ENCODE measurements around the gene PCMT1. TPM values are rescaled to one million over a fixed set of nuclear protein-coding genes. Genes with fewer than 3 reads are reported as not detected.

PCMT1 gene
- total and polyA plus RNA-seq, 9 donors, result 59.1 to 77.9 (median 72.3) TPM

DNA sequence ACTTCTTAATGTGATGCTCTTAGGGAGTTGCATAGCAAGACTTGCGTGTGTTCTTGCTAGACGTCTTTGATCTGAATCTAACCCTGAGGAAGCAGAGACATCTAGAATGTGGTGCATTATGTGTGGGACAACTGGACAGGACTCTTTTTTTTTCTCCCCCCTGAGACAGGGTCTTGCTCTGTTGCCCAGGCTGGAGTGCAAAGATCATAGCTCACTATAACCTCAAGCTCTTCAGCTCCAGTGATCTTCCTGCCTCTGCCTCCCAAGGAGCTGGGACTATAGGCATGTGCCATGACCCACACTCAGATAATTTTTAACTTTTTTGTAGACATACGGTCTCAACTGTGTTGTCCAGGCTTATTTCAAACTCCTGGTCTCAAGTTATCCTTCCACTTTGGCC lies 34.0 kb downstream of the PCMT1 start:
- H3K36me3 ChIP-seq (ENCODE audit: control insufficient read depth, insufficient read depth, low read length), result peaks cover 9% of the 10 kb centered on the region

DNA sequence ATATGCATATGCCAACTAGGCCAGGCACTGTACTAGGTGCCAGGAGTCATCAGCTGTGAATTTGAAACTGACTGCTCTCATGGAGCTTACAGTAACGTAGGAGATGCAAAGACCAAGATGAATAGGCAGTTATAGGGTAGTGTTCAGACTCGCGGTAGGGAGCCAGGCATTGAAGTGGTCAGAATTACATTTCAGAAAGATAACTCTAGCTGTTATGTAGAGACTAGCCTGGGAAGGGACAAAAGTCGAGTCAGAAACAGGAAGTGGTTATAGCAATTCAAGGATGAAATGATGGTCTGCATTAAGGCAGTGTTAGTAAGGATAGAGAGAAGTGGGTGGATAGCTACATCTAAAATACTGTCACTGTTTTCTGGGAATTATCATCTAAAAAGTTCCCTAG lies 56.6 kb downstream of the PCMT1 start:
- H3K4me3 ChIP-seq (ENCODE audit: low read length), result no peak overlapping the region
- DNase-seq, result no peak
- WGBS (ENCODE audit: insufficient coverage), result 97% methylated on average over 3 of the region's 4 CpGs
- H3K36me3 ChIP-seq (ENCODE audit: control insufficient read depth, insufficient read depth, low read length), result peaks cover 22% of the 10 kb centered on the region
- no peaks in the 10 kb centered on the region for H3K27me3 ChIP-seq (ENCODE audit: control insufficient read depth, insufficient read depth, low read length)
- H3K9me3 ChIP-seq (replicated peaks; ENCODE audit: control insufficient read depth, low read depth, low read length), result no peaks in the 10 kb centered on the region
- no peak overlapping the region for H3K27ac ChIP-seq (ENCODE audit: low read length)
- no peaks in the 10 kb centered on the region for H3K4me1 ChIP-seq (ENCODE audit: control insufficient read depth, insufficient read depth, low read length)

More for the DNA sequence above, 34.0 kb downstream of the PCMT1 start:
- no peaks in the 10 kb centered on the region for H3K27me3 ChIP-seq (ENCODE audit: control insufficient read depth, insufficient read depth, low read length)
- no peak overlapping the region for H3K27ac ChIP-seq (ENCODE audit: low read length)
- H3K9me3 ChIP-seq (replicated peaks; ENCODE audit: control insufficient read depth, low read depth, low read length), result no peaks in the 10 kb centered on the region
- 90% methylated on average over 2 of the region's 3 CpGs for WGBS (ENCODE audit: insufficient coverage)
- no peaks in the 10 kb centered on the region for H3K4me1 ChIP-seq (ENCODE audit: control insufficient read depth, insufficient read depth, low read length)
- H3K4me3 ChIP-seq (ENCODE audit: low read length), result no peak overlapping the region
- DNase-seq, result no peak

DNA sequence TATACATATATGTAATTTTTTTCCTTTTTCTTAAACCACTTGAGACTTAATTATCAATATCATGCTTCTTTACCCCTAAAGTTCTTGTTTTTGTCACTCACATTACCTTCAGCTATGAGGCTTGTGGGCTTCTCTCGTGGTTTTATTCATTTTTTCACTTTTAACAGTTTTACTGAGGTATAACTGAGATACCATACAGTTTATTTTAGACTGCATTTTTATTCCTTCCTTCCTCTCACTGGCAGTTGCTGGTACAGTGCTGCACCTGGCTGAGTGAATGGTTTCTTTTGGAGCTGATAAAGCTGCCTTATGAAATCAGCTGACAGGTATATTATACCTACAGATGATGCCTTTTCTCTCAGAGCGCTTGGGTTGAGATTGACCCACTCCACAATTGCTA lies 60.3 kb downstream of the PCMT1 start:
- DNase-seq, result no peak
- Histone ChIP-seq H3K4me1 (ENCODE audit: control insufficient read depth, insufficient read depth, low read length) (no peaks in the 10 kb centered on the region), H3K27ac (ENCODE audit: low read length) (no peak overlapping the region), H3K27me3 (ENCODE audit: control insufficient read depth, insufficient read depth, low read length) (no peaks in the 10 kb centered on the region), H3K9me3 (replicated peaks; ENCODE audit: control insufficient read depth, low read depth, low read length) (no peaks in the 10 kb centered on the region), H3K36me3 (ENCODE audit: control insufficient read depth, insufficient read depth, low read length) (peaks cover 9% of the 10 kb centered on the region), H3K4me3 (ENCODE audit: low read length) (no peak overlapping the region)
- whole genome bisulfite sequencing (ENCODE audit: insufficient coverage), result no CpG with 5 or more reads among the region's 2 CpGs

DNA sequence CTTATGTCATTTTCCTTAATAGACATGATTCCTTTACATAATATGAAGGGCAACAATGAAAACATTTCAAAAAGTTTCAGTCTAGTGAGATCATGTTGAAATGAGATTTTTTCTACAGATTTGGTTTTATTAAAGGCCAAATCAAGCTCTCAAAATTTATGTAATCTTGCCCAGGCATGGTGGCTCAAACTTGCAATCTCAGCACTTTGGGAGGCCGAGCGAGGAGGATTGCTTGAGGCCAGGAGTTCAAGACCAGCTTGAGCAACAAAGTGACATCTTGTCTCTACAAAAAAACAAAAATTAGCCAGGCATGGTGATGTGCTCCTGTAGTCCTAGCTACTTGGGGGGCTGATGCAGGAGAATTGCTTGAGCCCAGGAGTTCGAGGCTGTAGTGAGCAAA lies 63.8 kb downstream of the PCMT1 start:
- H3K27me3 ChIP-seq (ENCODE audit: control insufficient read depth, insufficient read depth, low read length), result no peaks in the 10 kb centered on the region
- H3K4me1 ChIP-seq (ENCODE audit: control insufficient read depth, insufficient read depth, low read length), result no peaks in the 10 kb centered on the region
- no peak overlapping the region for H3K27ac ChIP-seq (ENCODE audit: low read length)
- no peak overlapping the region for H3K4me3 ChIP-seq (ENCODE audit: low read length)
- H3K9me3 ChIP-seq (replicated peaks; ENCODE audit: control insufficient read depth, low read depth, low read length), result no peaks in the 10 kb centered on the region
- no peak for DNase-seq
- WGBS (ENCODE audit: insufficient coverage), result 90% methylated on average over 2 of the region's 3 CpGs
- H3K36me3 ChIP-seq (ENCODE audit: control insufficient read depth, insufficient read depth, low read length), result peaks cover 4% of the 10 kb centered on the region

DNA sequence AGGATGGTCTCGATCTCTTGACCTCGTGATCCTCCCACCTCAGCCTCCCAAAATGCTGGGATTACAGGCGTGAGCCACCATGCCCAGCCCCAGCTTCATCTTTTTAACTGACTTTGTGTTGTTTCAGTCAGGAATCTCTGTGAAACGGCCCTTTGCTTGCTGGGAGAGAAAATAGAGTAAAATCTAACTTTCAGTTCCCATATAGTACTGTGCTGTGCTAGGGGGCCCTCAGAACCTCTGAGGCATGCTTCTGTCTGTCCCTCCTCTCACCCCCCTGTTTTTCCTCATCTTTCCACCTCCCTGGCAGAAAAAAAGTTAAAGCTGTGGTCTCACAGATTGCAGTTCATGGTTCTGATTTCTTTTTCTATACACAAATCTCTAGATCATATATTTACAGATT lies 66.2 kb downstream of the PCMT1 start:
- no CpG with 5 or more reads among the region's 4 CpGs for WGBS (ENCODE audit: insufficient coverage)
- DNase-seq, result no peak
- H3K27ac ChIP-seq (ENCODE audit: low read length), result no peak overlapping the region
- H3K36me3 ChIP-seq (ENCODE audit: control insufficient read depth, insufficient read depth, low read length), result peaks cover 4% of the 10 kb centered on the region
- H3K4me3 ChIP-seq (ENCODE audit: low read length), result no peak overlapping the region
- H3K27me3 ChIP-seq (ENCODE audit: control insufficient read depth, insufficient read depth, low read length), result no peaks in the 10 kb centered on the region
- H3K4me1 ChIP-seq (ENCODE audit: control insufficient read depth, insufficient read depth, low read length), result no peaks in the 10 kb centered on the region
- H3K9me3 ChIP-seq (replicated peaks; ENCODE audit: control insufficient read depth, low read depth, low read length), result no peaks in the 10 kb centered on the region

DNA sequence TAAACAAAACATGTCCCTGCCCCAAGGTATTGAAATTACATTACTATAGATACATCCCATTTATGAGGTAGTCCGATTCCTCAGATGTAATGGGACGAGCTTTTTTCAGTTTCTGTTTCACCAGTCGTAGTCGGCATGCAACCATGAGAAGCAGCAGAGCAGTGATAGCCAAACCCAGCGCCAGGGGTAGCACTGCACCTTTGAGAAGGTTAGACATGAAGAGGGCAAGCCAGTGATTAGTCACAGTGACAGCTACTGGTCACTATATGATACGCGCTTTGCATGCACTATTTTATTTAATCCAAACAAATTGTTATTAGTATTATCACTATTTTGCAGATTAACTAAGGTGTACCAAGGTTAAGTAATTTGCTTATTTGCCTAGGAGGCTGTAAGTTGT lies 71.0 kb downstream of the PCMT1 start:
- no peaks in the 10 kb centered on the region for H3K9me3 ChIP-seq (replicated peaks; ENCODE audit: control insufficient read depth, low read depth, low read length)
- DNase-seq, result no peak
- H3K27ac ChIP-seq (ENCODE audit: low read length), result no peak overlapping the region
- no peaks in the 10 kb centered on the region for H3K4me1 ChIP-seq (ENCODE audit: control insufficient read depth, insufficient read depth, low read length)
- no CpG with 5 or more reads among the region's 7 CpGs for WGBS (ENCODE audit: insufficient coverage)
- no peak overlapping the region for H3K4me3 ChIP-seq (ENCODE audit: low read length)
- no peaks in the 10 kb centered on the region for H3K27me3 ChIP-seq (ENCODE audit: control insufficient read depth, insufficient read depth, low read length)
- peaks cover 6% of the 10 kb centered on the region for H3K36me3 ChIP-seq (ENCODE audit: control insufficient read depth, insufficient read depth, low read length)

- Histone ChIP-seq H3K27ac (ENCODE audit: low read length) (no peak overlapping the region), H3K4me1 (ENCODE audit: control insufficient read depth, insufficient read depth, low read length) (no peaks in the 10 kb centered on the region), H3K36me3 (ENCODE audit: control insufficient read depth, insufficient read depth, low read length) (peaks cover 10% of the 10 kb centered on the region), H3K9me3 (replicated peaks; ENCODE audit: control insufficient read depth, low read depth, low read length) (no peaks in the 10 kb centered on the region), H3K27me3 (ENCODE audit: control insufficient read depth, insufficient read depth, low read length) (no peaks in the 10 kb centered on the region), H3K4me3 (ENCODE audit: low read length) (no peak overlapping the region)
- WGBS (ENCODE audit: insufficient coverage), result 100% methylated on average over 1 of the region's 1 CpG
- no peak for DNase-seq
These were observed 72.0 kb downstream of the PCMT1 start for GRCh38 chr6:149821492-149821891.

- no peaks in the 10 kb centered on the region for H3K4me1 ChIP-seq (ENCODE audit: control insufficient read depth, insufficient read depth, low read length)
- 83% methylated on average over 4 of the region's 4 CpGs for WGBS (ENCODE audit: insufficient coverage)
- no peak overlapping the region for H3K27ac ChIP-seq (ENCODE audit: low read length)
- no peak overlapping the region for H3K4me3 ChIP-seq (ENCODE audit: low read length)
- H3K27me3 ChIP-seq (ENCODE audit: control insufficient read depth, insufficient read depth, low read length), result no peaks in the 10 kb centered on the region
- H3K9me3 ChIP-seq (replicated peaks; ENCODE audit: control insufficient read depth, low read depth, low read length), result no peaks in the 10 kb centered on the region
- H3K36me3 ChIP-seq (ENCODE audit: control insufficient read depth, insufficient read depth, low read length), result peaks cover 10% of the 10 kb centered on the region
- no peak for DNase-seq
These were observed 73.5 kb downstream of the PCMT1 start for GRCh38 chr6:149823013-149823412.

DNA sequence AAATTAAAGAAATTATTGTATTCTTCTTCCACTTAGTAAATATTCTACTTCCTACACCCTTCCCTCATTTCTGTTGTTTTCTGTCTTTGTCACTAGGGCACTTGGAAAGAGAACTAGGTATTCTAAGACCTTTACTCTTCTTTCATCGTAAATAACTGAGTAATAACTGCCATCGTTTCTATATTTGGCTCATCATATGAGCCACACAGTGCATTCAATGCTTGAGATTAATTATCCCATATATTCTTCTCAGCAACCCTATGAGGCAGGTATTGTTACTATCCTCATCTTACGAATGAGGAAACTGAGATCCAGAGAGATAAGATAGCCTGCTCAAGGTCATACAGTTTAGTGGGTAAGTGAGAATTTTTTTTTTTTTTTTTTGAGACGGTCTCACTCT lies 75.8 kb downstream of the PCMT1 start:
- Histone ChIP-seq H3K4me3 (ENCODE audit: low read length) (no peak overlapping the region), H3K27me3 (ENCODE audit: control insufficient read depth, insufficient read depth, low read length) (no peaks in the 10 kb centered on the region), H3K27ac (ENCODE audit: low read length) (no peak overlapping the region), H3K36me3 (ENCODE audit: control insufficient read depth, insufficient read depth, low read length) (peaks cover 10% of the 10 kb centered on the region), H3K9me3 (replicated peaks; ENCODE audit: control insufficient read depth, low read depth, low read length) (no peaks in the 10 kb centered on the region), H3K4me1 (ENCODE audit: control insufficient read depth, insufficient read depth, low read length) (no peaks in the 10 kb centered on the region)
- no peak for DNase-seq
- WGBS (ENCODE audit: insufficient coverage), result no CpG with 5 or more reads among the region's 4 CpGs

GRCh38 chr6:149830731-149831307 lies 81.3 kb downstream of the PCMT1 start:
- H3K4me3 ChIP-seq (ENCODE audit: low read length), result peak overlapping the region; percentile 11
- H3K27me3 ChIP-seq (ENCODE audit: control insufficient read depth, insufficient read depth, low read length), result no peaks in the 10 kb centered on the region
- peaks cover 6% of the 10 kb centered on the region for H3K36me3 ChIP-seq (ENCODE audit: control insufficient read depth, insufficient read depth, low read length)
- DNase-seq, result peak; percentile 82
- no peaks in the 10 kb centered on the region for H3K9me3 ChIP-seq (replicated peaks; ENCODE audit: control insufficient read depth, low read depth, low read length)
- 38% methylated on average over 1 of the region's 7 CpGs for WGBS (ENCODE audit: insufficient coverage)
- peaks cover 4% of the 10 kb centered on the region for H3K4me1 ChIP-seq (ENCODE audit: control insufficient read depth, insufficient read depth, low read length)
- H3K27ac ChIP-seq (ENCODE audit: low read length), result peak overlapping the region; percentile 73

DNA sequence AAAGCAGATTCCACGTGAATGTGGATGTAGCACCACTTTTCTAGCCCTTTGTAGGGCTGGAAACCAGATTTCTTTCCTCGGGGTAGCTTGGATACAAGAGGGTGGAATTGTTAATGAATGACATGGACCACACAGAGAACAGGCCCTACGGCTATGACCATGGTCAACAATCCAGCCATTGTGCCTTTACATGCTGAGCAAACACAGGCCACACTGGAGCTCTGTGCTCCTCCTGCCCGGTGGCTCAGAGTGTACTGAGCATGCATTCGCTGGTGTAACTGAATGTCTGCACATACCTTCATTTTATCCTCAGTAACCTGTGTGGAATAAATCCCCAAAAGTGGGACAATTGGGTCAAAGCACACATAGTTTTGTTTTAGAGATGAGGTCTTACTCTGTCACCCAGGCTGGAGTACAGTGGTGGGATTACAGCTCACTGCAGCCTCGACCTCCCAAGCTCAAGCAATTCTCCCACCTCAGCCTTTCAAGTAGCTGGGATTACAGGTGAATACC lies 81.8 kb downstream of the PCMT1 start:
- peaks cover 6% of the 10 kb centered on the region for H3K36me3 ChIP-seq (ENCODE audit: control insufficient read depth, insufficient read depth, low read length)
- WGBS (ENCODE audit: insufficient coverage), result 50% methylated on average over 4 of the region's 6 CpGs
- H3K27me3 ChIP-seq (ENCODE audit: control insufficient read depth, insufficient read depth, low read length), result no peaks in the 10 kb centered on the region
- H3K4me1 ChIP-seq (ENCODE audit: control insufficient read depth, insufficient read depth, low read length), result peaks cover 4% of the 10 kb centered on the region
- peak overlapping the region; percentile 73 for H3K27ac ChIP-seq (ENCODE audit: low read length)
- no peaks in the 10 kb centered on the region for H3K9me3 ChIP-seq (replicated peaks; ENCODE audit: control insufficient read depth, low read depth, low read length)
- no peak for DNase-seq
- H3K4me3 ChIP-seq (ENCODE audit: low read length), result peak overlapping the region; percentile 11
